GM12801 (cell line): ENCODE measurements around the gene OSBP2.

Experiments
- TF ChIP-seq, protein P1 (sequence below): IDR thresholded peaks from one replicate; pipeline ENCODE4 v1.5.1; 2011; ENCODE audit warnings: control low read depth; ENCODE audit not compliant: insufficient read length; ENCODE audit errors: extremely low read depth

OSBP2 gene

DNA sequence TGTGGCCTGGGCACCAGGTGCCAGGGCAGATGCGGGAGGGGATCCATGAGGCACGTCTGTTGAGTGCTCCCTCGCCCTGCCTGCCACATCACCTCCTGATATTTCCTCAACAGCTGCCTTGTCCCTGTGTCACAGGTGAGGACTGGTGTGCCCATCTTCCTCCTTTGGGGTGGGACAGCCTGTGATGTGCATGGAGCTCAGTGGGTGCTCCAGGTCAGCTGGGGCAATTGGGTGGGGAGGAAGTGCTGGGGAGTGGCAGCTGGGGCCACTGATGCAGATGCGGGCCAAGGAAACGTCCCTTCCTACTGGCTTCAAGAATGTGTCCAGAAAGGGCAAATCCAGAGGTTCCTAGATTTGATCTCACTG lies 190.3 kb downstream of the OSBP2 start:
- TF ChIP-seq, protein P1, sequence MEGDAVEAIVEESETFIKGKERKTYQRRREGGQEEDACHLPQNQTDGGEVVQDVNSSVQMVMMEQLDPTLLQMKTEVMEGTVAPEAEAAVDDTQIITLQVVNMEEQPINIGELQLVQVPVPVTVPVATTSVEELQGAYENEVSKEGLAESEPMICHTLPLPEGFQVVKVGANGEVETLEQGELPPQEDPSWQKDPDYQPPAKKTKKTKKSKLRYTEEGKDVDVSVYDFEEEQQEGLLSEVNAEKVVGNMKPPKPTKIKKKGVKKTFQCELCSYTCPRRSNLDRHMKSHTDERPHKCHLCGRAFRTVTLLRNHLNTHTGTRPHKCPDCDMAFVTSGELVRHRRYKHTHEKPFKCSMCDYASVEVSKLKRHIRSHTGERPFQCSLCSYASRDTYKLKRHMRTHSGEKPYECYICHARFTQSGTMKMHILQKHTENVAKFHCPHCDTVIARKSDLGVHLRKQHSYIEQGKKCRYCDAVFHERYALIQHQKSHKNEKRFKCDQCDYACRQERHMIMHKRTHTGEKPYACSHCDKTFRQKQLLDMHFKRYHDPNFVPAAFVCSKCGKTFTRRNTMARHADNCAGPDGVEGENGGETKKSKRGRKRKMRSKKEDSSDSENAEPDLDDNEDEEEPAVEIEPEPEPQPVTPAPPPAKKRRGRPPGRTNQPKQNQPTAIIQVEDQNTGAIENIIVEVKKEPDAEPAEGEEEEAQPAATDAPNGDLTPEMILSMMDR = no peak

DNA sequence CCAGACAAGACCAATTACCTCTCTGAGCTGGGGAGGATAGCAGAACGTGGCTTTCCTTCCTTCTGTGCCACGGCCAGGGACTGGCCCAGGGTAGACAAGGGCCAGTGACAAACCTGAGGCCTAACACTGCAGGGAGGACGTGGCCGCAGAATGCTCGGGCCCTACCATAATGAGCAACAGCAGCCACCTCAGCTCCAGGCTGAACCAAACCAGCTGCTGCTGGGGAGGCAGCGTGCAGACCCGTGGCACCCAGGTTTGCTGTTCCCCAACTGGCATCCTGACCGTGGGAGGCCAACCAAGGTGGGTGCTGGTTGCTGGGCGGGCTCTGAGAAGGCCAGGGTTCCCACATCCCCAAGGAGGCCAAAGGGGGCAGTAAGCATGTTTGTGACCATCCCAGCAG lies 190.9 kb downstream of the OSBP2 start:
- TF ChIP-seq, protein P1 = no peak

DNA sequence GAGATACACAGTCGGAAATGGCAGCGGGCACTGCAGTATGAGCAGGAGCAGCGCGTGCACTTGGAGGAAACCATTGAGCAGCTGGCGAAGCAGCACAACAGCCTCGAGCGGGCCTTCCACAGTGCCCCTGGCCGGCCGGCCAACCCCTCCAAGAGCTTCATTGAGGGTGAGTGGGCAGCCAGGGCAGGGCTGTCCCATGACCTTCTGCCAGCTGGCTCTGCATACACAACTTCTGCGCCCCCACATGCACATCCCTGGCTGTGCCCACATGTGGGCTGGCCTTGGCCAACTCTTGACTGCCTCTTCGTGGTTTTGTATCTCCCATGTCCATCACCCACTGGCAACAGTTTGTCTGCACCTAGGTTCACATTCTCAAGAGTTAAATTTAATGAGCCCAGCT lies 192.8 kb downstream of the OSBP2 start:
- TF ChIP-seq, protein P1 = no peak

DNA sequence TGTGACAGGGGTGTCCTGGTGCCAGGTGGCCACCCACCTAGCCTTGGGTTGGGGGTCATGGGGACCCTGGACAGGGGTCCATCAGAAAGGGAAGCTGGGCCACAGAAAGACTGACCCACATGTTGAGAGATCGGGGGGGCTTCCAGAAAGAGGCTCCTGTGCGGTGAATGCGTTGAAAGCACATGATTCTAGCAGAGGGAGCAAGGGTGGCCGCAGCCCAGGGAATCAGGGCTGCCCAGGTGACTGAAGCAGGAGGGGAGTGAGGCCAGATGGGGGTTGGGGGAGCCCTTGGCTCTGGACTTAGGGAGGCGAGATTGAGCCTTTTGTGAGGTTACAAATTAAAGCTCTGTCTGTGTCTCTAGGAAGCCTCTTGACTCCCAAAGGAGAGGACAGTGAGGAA lies 193.2 kb downstream of the OSBP2 start:
- TF ChIP-seq, protein P1 = no peak

DNA sequence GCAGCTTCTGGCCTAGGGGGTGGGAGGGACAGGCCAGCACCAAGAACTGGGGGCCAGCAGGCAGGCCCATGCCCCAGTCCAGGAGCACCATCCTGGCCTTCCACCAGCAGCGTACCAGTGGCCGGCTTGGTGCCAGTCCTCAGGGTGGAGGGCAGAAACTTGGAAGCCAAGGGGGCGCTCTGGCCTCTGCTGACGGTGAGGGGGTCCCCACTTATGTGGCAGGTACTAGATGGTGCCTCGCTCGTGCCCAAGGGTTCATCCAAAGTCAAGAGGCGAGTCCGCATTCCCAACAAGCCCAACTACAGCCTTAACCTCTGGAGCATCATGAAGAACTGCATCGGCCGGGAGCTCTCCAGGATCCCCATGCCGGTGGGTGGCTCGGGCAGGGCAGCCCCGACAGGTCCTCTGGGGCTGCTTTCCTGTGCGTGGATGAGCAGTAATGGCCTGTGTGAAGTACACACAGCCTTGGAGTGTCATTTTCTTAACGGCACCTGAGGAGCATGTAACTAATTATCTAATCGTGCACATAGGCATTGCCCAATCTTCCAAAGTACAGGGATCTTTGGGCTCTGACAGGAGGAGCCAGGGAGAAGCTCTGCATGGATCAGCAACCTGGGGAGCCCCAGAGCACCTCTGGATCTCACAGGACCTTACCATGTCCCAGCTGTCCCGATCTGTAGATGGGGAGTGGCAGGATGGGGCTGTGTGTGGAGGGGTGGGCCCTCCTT lies 194.8 kb downstream of the OSBP2 start:
- TF ChIP-seq, protein P1 = no peak

DNA sequence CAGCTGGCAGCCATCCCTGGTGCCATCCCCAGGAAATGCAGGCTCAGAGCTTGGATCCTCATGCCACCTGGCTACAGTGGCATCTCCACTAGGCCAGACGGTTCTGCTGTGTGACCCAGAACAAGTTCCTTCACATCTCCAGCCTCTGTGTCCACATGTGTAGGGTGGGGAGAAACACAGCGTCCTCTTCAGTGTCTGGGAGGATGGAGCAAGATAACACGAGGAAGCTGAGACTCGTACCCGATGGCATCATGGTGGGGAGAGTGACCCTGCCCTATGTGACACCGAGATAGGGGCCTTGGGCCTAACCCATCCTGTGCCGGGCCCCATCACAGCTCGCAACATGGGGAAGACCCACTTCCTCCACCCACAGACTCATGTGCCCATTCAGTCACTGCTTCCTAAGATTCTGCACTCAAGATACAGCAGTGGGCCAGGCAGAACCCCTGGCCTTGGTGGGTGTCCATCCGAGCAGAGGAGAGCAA lies 195.4 kb downstream of the OSBP2 start:
- TF ChIP-seq, protein P1 = no peak

DNA sequence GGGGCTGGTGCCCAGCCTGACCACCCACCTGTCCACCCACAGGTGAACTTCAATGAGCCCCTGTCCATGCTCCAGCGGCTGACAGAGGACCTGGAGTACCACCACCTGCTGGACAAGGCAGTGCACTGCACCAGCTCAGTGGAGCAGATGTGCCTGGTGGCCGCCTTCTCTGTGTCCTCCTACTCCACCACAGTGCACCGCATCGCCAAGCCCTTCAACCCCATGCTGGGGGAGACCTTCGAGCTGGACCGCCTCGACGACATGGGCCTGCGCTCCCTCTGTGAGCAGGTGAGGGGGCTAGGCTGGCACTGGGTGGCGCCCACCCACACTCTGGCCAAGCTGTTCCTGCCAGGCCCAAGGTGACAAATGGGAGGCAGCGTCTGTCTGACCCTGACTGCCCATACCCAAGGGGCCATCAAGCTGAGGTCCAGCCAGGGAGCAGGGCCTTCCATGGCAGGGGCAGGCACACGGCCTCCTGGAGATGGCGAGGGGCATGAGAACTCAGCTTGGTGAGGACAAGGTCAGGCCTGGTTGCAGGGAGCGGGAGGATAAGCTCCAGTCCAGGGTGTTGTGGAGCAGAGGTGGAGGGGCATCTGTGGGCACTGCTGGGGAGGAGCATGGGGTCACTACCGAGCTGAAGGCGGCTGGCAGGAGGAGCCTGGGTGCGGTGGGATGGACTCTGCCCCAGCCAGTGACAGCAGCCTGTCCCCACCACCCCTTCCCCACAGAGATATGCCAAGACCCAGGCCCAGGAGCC lies 196.2 kb downstream of the OSBP2 start:
- TF ChIP-seq, protein P1 = no peak
